ENCODE data around the gene PDZD2.

DNA sequence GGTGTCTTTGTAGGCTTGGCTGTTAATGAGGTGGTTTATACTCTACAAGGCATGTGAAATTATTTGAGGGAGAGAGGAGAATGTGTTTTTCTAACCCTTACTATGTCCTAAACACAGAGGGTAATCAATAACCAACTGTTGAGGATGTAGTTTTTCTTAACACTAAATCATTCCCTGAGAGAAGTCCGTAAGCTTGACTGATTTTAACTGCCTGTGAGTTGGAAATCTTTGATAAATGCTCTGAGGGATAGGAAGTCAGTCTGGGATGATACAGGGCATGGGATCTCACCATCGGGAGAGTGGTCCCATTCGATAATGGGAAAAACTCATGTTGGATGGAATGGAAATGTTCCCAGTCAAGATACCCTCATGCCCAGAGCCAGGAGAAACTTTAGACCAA is 249.6 kb downstream of the PDZD2 start:
- no peak for TF ChIP-seq CTCF (conservative IDR thresholded peaks at IDR 0.05; ENCODE audit: low read length)
- no peak for TF ChIP-seq EZH2phosphoT487 (IDR thresholded peaks at IDR 0.05; ENCODE audit: borderline replicate concordance)

All from Loucy (cell line).